Measurements from ENCODE around the gene MYO9B. TPM values are rescaled to one million over a fixed set of nuclear protein-coding genes. Genes with fewer than 3 reads are reported as not detected.
"Not testable (repeated sequence)": the region's sequence is repeated elsewhere in the genome, so short reads cannot be mapped to it uniquely, and the experiment has no call there.

MYO9B gene
- total RNA-seq, 1 experiment from 2014 or later, result 63.4 TPM

DNA sequence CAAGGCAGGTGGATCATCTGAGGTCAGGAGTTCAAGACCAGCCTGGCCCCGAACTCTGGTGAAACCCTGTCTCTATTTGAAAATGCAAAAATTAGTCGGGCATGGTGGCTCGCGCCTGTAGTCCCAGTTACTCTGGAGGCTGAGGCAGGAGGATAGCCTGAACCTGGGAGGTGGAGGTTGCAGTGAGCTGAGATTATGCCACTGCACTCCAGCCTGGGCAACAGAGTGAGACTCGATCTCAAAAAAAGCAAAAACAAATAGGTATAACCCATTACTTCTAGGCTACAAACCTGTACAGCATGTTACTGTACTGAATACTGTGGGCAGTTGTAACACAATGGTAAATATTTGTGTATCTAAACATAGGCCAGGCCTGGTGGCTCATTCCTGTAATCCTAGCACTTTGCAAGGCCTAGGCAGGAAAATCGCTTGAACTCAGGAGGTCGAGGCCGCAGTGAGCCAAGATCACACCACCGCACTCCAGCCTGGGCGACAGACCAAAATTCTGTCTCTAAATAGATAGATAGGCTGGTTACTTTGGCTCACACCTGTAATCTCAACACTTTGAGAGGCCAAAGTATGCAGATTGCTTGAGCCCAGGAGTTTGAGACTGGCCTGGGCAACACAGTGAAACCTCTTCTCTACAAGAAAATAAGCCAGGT is 63.5 kb downstream of the MYO9B start:
- no peak for DNase-seq (ENCODE audit: low spot score)

DNA sequence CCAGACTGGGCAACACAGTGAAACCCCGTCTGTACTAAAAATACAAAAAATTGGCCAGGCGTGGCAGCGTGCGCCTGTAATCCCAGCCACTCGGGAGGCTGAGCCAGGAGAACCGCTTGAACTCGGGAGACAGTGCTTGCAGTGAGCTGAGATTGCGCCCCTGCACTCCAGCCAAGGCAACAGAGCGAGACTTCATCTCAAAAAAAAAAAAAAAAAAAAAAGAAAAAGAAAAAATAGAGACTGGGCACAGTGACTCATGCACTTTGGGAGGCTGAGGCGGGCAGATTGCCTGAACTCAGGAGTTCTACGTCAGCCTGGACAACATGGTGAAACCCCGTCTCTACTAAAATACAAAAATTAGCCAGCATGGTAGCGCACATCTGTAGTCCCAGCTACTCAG is 69.2 kb downstream of the MYO9B start:
- DNase-seq (ENCODE audit: low spot score), result not testable (repeated sequence)

GRCh38 chr19:17145546-17146497 is 70.2 kb downstream of the MYO9B start:
- DNase-seq (ENCODE audit: low spot score), result no peak

DNA sequence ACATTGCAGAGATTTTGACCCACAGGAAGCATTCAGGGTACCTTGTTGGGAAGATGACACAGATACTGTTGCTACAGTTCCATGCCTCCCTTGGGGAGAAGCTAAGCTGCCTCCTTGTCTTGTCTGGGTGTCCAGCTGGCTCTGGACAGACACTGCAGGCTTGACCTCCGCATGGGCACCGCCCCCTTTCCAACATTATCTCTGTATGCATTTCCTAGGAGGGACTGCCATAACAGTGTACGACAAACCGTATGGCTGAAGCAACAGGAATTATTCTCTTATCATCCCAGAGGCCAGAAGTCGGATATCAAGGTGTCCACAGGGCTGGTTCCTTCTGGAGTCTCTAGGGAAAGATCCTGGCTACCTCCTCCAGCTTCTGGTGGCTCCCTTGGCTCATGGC is 72.6 kb downstream of the MYO9B start:
- DNase-seq (ENCODE audit: low spot score), result no peak

GRCh38 chr19:17149393-17150135 is 74.0 kb downstream of the MYO9B start:
- peak; percentile 84 for DNase-seq (ENCODE audit: low spot score)

DNA sequence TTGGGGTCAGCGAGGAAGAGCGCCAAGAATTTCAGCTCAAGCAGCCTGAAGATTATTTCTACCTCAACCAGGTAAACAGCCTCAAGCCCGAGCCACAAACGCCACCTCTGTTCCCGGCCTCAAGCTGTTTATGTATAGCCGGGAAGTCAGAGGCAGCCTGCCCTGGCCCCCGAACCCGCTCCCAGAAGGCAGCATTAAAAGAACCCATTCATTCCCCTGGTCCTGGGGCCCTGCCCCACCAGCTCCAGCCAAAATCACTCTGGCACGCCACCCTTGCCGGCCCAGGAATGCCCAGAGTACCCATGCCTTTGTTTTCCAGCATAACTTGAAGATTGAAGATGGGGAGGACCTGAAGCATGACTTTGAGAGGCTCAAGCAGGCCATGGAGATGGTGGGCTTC is 78.4 kb downstream of the MYO9B start:
- no peak for DNase-seq (ENCODE audit: low spot score)

DNA sequence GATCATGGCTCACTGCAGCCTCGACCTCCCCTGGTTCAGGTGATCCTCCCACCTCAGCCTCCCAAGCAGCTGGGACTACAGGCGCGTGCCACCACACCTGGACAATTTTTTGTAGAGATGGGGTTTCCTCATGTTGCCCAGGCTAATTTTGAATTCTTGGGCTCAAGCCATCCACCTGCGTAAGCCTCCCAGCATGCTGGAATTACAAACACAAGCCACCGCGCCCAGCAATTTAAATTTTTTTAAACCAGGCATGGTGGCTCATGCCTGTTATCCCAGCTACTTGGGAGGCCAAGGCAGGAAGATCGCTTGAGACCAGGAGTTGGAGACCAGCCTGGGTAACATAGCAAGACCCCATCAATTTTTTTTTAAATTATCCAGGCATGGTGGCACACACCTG is 79.7 kb downstream of the MYO9B start:
- DNase-seq (ENCODE audit: low spot score), result no peak

- DNase-seq (ENCODE audit: low spot score), result no peak
Measured at GRCh38 chr19:17156296-17156946, 80.8 kb downstream of the MYO9B start.

DNA sequence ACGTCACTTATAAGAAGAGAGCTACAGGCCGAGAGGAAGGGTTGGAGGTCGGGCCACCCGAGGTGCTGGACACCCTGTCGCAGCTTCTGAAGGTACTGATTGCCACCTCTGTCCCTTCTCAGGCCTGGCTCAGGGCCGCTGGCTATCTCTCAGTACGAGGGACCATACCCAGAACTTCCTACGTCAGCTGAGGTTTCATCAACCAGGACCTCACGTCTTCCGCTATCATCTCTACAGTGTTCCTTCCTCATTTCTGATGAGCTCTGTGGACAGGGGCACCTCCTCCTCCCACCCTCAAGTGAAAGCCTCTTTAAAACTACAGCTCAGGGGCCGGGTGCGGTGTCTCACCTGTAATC is 81.3 kb downstream of the MYO9B start:
- no peak for DNase-seq (ENCODE audit: low spot score)

DNA sequence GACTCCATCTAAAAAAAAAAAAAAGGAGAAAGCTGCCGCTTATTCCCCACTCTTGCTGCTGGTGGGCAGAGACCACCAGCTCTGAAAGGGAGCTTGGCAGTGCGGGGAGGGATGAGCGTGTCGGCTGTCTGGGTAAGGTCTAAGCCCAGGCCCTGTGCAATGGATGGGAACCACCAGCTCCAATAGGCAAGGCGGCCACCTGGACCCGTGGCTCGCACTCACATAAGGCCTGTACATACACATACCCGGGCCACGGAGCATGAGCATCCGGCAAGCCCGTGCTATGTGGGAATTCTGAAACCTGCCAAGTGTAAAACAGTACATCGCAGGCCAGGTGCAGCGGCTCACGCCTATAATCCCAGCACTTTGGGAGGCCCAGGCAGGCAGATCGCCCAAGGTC is 83.0 kb downstream of the MYO9B start:
- no peak for DNase-seq (ENCODE audit: low spot score)

- DNase-seq (ENCODE audit: low spot score), result no peak
Measured at GRCh38 chr19:17159466-17160393, 84.2 kb downstream of the MYO9B start.

- DNase-seq (ENCODE audit: low spot score), result no peak
Measured at GRCh38 chr19:17160908-17161307, 85.3 kb downstream of the MYO9B start.

- DNase-seq (ENCODE audit: low spot score), result not testable (repeated sequence)
Measured at GRCh38 chr19:17162131-17162530, 86.6 kb downstream of the MYO9B start.

DNA sequence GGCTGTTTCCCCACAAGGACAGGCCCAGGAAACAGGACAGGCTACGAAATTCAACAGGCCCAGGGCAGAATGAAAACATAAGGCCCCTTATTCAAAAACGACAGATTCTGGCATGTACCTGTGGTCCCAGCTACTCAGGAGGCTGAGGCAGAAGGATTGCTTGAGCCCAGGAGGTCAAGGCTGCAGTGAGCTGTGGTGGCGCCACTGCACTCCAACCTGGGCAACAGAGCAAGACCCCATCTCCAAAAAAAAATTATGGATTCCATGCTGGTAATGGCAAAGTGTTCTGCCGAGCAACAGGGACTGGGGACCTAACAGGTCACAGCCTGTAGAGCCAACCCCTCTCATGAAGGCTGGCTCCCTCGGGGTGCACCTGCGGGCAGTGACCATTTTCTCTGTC is 87.0 kb downstream of the MYO9B start:
- no peak for DNase-seq (ENCODE audit: low spot score)

GRCh38 chr19:17163652-17164051 is 88.1 kb downstream of the MYO9B start:
- no peak for DNase-seq (ENCODE audit: low spot score)

GRCh38 chr19:17164639-17165038 is 89.1 kb downstream of the MYO9B start:
- DNase-seq (ENCODE audit: low spot score), result no peak

- DNase-seq (ENCODE audit: low spot score), result no peak
Measured at GRCh38 chr19:17165715-17166114, 90.1 kb downstream of the MYO9B start.

GRCh38 chr19:17170538-17171297 is 95.1 kb downstream of the MYO9B start:
- no peak for DNase-seq (ENCODE audit: low spot score)

- no peak for DNase-seq (ENCODE audit: low spot score)
Measured at GRCh38 chr19:17171874-17172273, 96.3 kb downstream of the MYO9B start.

Measured in HT-29 (cell line).